ENCODE results near the gene ARHGEF28. TPM values are rescaled to one million over a fixed set of nuclear protein-coding genes. Genes with fewer than 3 reads are reported as not detected.
A peak's percentile ranks its signal among the peaks of the same experiment; 100 is the strongest.

The ARHGEF28 gene
- total RNA-seq, 1 donor from 2014 or later: 8.5 TPM

GRCh38 chr5:73672132-73672531, 46.1 kb downstream of the ARHGEF28 start:
- H2AFZ ChIP-seq (ENCODE audit: low read depth, low read length): no peak overlapping the region
- no peaks in the 10 kb centered on the region for H3K9me3 ChIP-seq (ENCODE audit: insufficient read depth, low read depth, low read length)
- H4K20me1 ChIP-seq (ENCODE audit: insufficient read depth, low read length): no peaks in the 10 kb centered on the region
- TF ChIP-seq EZH2 (IDR thresholded peaks at IDR 0.05; ENCODE audit: insufficient read depth, low read length): no peak
- no peak for TF ChIP-seq CTCF (IDR thresholded peaks at IDR 0.05; ENCODE audit: insufficient read depth, low read depth, low read length)
- Mint-ChIP-seq H3K36me3 (ENCODE audit: low read depth, unreplicated experiment) (no peaks in the 10 kb centered on the region), H3K4me1 (ENCODE audit: low read depth, unreplicated experiment) (peaks cover 31% of the 10 kb centered on the region), H3K9me3 (ENCODE audit: unreplicated experiment) (no peaks in the 10 kb centered on the region), H3K27ac (ENCODE audit: unreplicated experiment) (no peak overlapping the region), H3K27me3 (ENCODE audit: low read depth, unreplicated experiment) (no peaks in the 10 kb centered on the region), H3K4me3 (ENCODE audit: unreplicated experiment) (no peak overlapping the region)
- no peak overlapping the region for H3K4me2 ChIP-seq (ENCODE audit: low read length)
- peaks cover 17% of the 10 kb centered on the region for H3K4me1 ChIP-seq (ENCODE audit: insufficient read depth, low read length)
- no peaks in the 10 kb centered on the region for H3K36me3 ChIP-seq (ENCODE audit: insufficient read depth, low read length)
- DNase-seq (ENCODE audit: low read depth) (no peak), FAIRE-seq (no peak)
- no peaks in the 10 kb centered on the region for H3K27me3 ChIP-seq (ENCODE audit: insufficient read depth, low read length)
- no peak overlapping the region for H3K4me3 ChIP-seq (ENCODE audit: insufficient read depth, low read depth, low read length)
- H3K79me2 ChIP-seq (ENCODE audit: insufficient read depth, low read length): peaks cover 14% of the 10 kb centered on the region
- no peak overlapping the region for H3K27ac ChIP-seq (ENCODE audit: low read depth, low read length)
- no peak overlapping the region for H3K9ac ChIP-seq (ENCODE audit: low read length)

- peak overlapping the region; percentile 62 for H3K27ac Mint-ChIP-seq (ENCODE audit: unreplicated experiment)
- Histone ChIP-seq H4K20me1 (ENCODE audit: insufficient read depth, low read length) (no peaks in the 10 kb centered on the region), H3K79me2 (ENCODE audit: insufficient read depth, low read length) (peaks cover 14% of the 10 kb centered on the region), H3K4me1 (ENCODE audit: insufficient read depth, low read length) (peaks cover 17% of the 10 kb centered on the region), H3K9me3 (ENCODE audit: insufficient read depth, low read depth, low read length) (no peaks in the 10 kb centered on the region), H3K27ac (ENCODE audit: low read depth, low read length) (peak overlapping the region; percentile 27), H3K27me3 (ENCODE audit: insufficient read depth, low read length) (no peaks in the 10 kb centered on the region), H3K4me2 (ENCODE audit: low read length) (peak overlapping the region; percentile 35), H3K9ac (ENCODE audit: low read length) (no peak overlapping the region), H3K4me3 (ENCODE audit: insufficient read depth, low read depth, low read length) (no peak overlapping the region), H3K36me3 (ENCODE audit: insufficient read depth, low read length) (no peaks in the 10 kb centered on the region), H2AFZ (ENCODE audit: low read depth, low read length) (no peak overlapping the region)
- peaks cover 31% of the 10 kb centered on the region for H3K4me1 Mint-ChIP-seq (ENCODE audit: low read depth, unreplicated experiment)
- no peaks in the 10 kb centered on the region for H3K27me3 Mint-ChIP-seq (ENCODE audit: low read depth, unreplicated experiment)
- peak; percentile 83 for DNase-seq (ENCODE audit: low read depth)
- TF ChIP-seq CTCF (IDR thresholded peaks at IDR 0.05; ENCODE audit: insufficient read depth, low read depth, low read length) (no peak), EZH2 (IDR thresholded peaks at IDR 0.05; ENCODE audit: insufficient read depth, low read length) (no peak)
- H3K36me3 Mint-ChIP-seq (ENCODE audit: low read depth, unreplicated experiment): no peaks in the 10 kb centered on the region
- no peaks in the 10 kb centered on the region for H3K9me3 Mint-ChIP-seq (ENCODE audit: unreplicated experiment)
- no peak overlapping the region for H3K4me3 Mint-ChIP-seq (ENCODE audit: unreplicated experiment)
- peak; percentile 47 for FAIRE-seq
These were observed 47.2 kb downstream of the ARHGEF28 start for GRCh38 chr5:73673161-73673591.

GRCh38 chr5:73674669-73675004, 48.6 kb downstream of the ARHGEF28 start:
- Histone ChIP-seq H3K9me3 (ENCODE audit: insufficient read depth, low read depth, low read length) (no peaks in the 10 kb centered on the region), H3K4me3 (ENCODE audit: insufficient read depth, low read depth, low read length) (no peak overlapping the region), H3K4me1 (ENCODE audit: insufficient read depth, low read length) (peaks cover 17% of the 10 kb centered on the region), H3K4me2 (ENCODE audit: low read length) (no peak overlapping the region), H4K20me1 (ENCODE audit: insufficient read depth, low read length) (no peaks in the 10 kb centered on the region), H3K79me2 (ENCODE audit: insufficient read depth, low read length) (peaks cover 14% of the 10 kb centered on the region), H3K27me3 (ENCODE audit: insufficient read depth, low read length) (no peaks in the 10 kb centered on the region), H3K9ac (ENCODE audit: low read length) (no peak overlapping the region), H2AFZ (ENCODE audit: low read depth, low read length) (no peak overlapping the region), H3K27ac (ENCODE audit: low read depth, low read length) (no peak overlapping the region), H3K36me3 (ENCODE audit: insufficient read depth, low read length) (no peaks in the 10 kb centered on the region)
- H3K9me3 Mint-ChIP-seq (ENCODE audit: unreplicated experiment): no peaks in the 10 kb centered on the region
- no peak overlapping the region for H3K4me3 Mint-ChIP-seq (ENCODE audit: unreplicated experiment)
- DNase-seq (ENCODE audit: low read depth) (peak; percentile 14), FAIRE-seq (no peak)
- H3K36me3 Mint-ChIP-seq (ENCODE audit: low read depth, unreplicated experiment): no peaks in the 10 kb centered on the region
- no peak for TF ChIP-seq CTCF (IDR thresholded peaks at IDR 0.05; ENCODE audit: insufficient read depth, low read depth, low read length)
- TF ChIP-seq EZH2 (IDR thresholded peaks at IDR 0.05; ENCODE audit: insufficient read depth, low read length): no peak
- peak overlapping the region; percentile 45 for H3K27ac Mint-ChIP-seq (ENCODE audit: unreplicated experiment)
- no peaks in the 10 kb centered on the region for H3K27me3 Mint-ChIP-seq (ENCODE audit: low read depth, unreplicated experiment)
- H3K4me1 Mint-ChIP-seq (ENCODE audit: low read depth, unreplicated experiment): peaks cover 28% of the 10 kb centered on the region
